T47D (cell line): ENCODE results near the gene MGAT4B.

Experiments
- DNase-seq, 2 experiments: peaks; one replicate each; pipeline versions ENCODE4 v3.0.0 to v3.0.0-alpha.2; 2011 to 2012; ENCODE audit warnings: low read depth in 1 of 2, low spot score in 1 of 2
- JUND ChIP-seq: IDR thresholded peaks from 2 replicates; pipeline ENCODE4 v1.6.1; 2012; ENCODE audit warnings: low read depth
- in situ Hi-C: cut with HindIII; loops from 2 replicates; pipeline ENCODE4 v1.10.0; 2016; ENCODE audit warnings: low sequenced_read_pairs, low pct_unique_long_range_greater_than_20kb

The MGAT4B gene

GRCh38 chr5:179800696-179801201 lies 5.9 kb downstream of the MGAT4B start:
- TF ChIP-seq JUND: no peak
- DNase-seq: no peak
- in situ Hi-C loops: no loop called here

- DNase-seq: no peak
- TF ChIP-seq JUND: no peak
- in situ Hi-C loops: no loop called here
These were observed 6.5 kb downstream of the MGAT4B start for GRCh38 chr5:179800071-179800695.

- in situ Hi-C loops: no loop called here
- no peak for TF ChIP-seq JUND
- DNase-seq: no peak
These were observed 7.1 kb downstream of the MGAT4B start for GRCh38 chr5:179799644-179799973.

GRCh38 chr5:179798771-179799643 lies 7.7 kb downstream of the MGAT4B start:
- DNase-seq: no peak
- no peak for TF ChIP-seq JUND
- in situ Hi-C loops: no loop called here

- in situ Hi-C loops: no loop called here
- no peak for TF ChIP-seq JUND
- no peak for DNase-seq
These were observed 8.4 kb downstream of the MGAT4B start for GRCh38 chr5:179798144-179798770.

- no peak for DNase-seq
- in situ Hi-C loops: no loop called here
- no peak for TF ChIP-seq JUND
These were observed 8.9 kb downstream of the MGAT4B start for GRCh38 chr5:179797741-179798140.

- no peak for TF ChIP-seq JUND
- in situ Hi-C loops: no loop called here
- no peak for DNase-seq
These were observed 9.6 kb downstream of the MGAT4B start for GRCh38 chr5:179796877-179797608.

GRCh38 chr5:179795863-179796833 lies 10.5 kb downstream of the MGAT4B start:
- no peak for TF ChIP-seq JUND
- in situ Hi-C loops: no loop called here
- DNase-seq: peak; percentile 78 to 90

GRCh38 chr5:179795049-179795862 lies 11.4 kb downstream of the MGAT4B start:
- no peak for TF ChIP-seq JUND
- DNase-seq: peak in 1 of 2 experiments; percentile 52
- in situ Hi-C loops: no loop called here

- TF ChIP-seq JUND: no peak
- in situ Hi-C loops: no loop called here
- no peak for DNase-seq
These were observed 12.1 kb downstream of the MGAT4B start for GRCh38 chr5:179794575-179794974.

GRCh38 chr5:179794171-179794570 lies 12.5 kb downstream of the MGAT4B start:
- DNase-seq: no peak
- in situ Hi-C loops: no loop called here
- no peak for TF ChIP-seq JUND
